Osteoblast (primary cell): ENCODE results near the gene C1orf174. TPM values are rescaled to one million over a fixed set of nuclear protein-coding genes. Genes with fewer than 3 reads are reported as not detected.

ENCODE experiments used
- DNase-seq: peaks from one replicate; pipeline ENCODE4 v3.0.0; 2011; ENCODE audit warnings: low spot score, mixed read lengths; ENCODE audit not compliant: insufficient read length; ENCODE audit errors: missing footprints
- H2AFZ ChIP-seq: 2 replicates; pipeline ENCODE4 v1.6.0; 2011; ENCODE audit warnings: mild to moderate bottlenecking, low read length
- H3K27ac ChIP-seq: 2 replicates; pipeline ENCODE4 v1.5.1; 2011; ENCODE audit warnings: mild to moderate bottlenecking, low read depth, low read length, moderate library complexity
- H3K27me3 ChIP-seq: 2 replicates; pipeline ENCODE4 v1.6.0; 2012; ENCODE audit warnings: mild to moderate bottlenecking, control low read depth, inconsistent platforms, low read length, moderate library complexity; ENCODE audit not compliant: insufficient read depth
- H3K36me3 ChIP-seq: 2 replicates; pipeline ENCODE4 v1.5.1; 2011; ENCODE audit warnings: mild to moderate bottlenecking, low read length, control low read depth, moderate library complexity; ENCODE audit not compliant: insufficient read depth
- H3K4me1 ChIP-seq: 2 replicates; pipeline ENCODE4 v1.5.1; 2011; ENCODE audit warnings: mild to moderate bottlenecking, low read length, control low read depth, moderate library complexity; ENCODE audit not compliant: insufficient read depth
- H3K4me2 ChIP-seq: 2 replicates; pipeline ENCODE4 v1.6.0; 2011; ENCODE audit warnings: mild to moderate bottlenecking, low read length; ENCODE audit not compliant: insufficient read depth
- H3K4me3 ChIP-seq: fragments of 200-600 bp; sonication (generic); 3 replicates; pipeline ENCODE4 v1.5.1; 2012; ENCODE audit warnings: mild to moderate bottlenecking, low read length, inconsistent platforms; ENCODE audit not compliant: insufficient read depth
- H3K79me2 ChIP-seq: 2 replicates; pipeline ENCODE4 v1.6.0; 2012; ENCODE audit warnings: mild to moderate bottlenecking, low read length, control low read depth, inconsistent platforms; ENCODE audit not compliant: insufficient read depth
- H3K9me3 ChIP-seq: 2 replicates; pipeline ENCODE4 v1.5.1; 2011; ENCODE audit warnings: low read depth, low read length, control low read depth
- H4K20me1 ChIP-seq: 2 replicates; pipeline ENCODE4 v1.6.0; 2012; ENCODE audit warnings: mild to moderate bottlenecking, low read length, control low read depth; ENCODE audit not compliant: insufficient read depth
- total RNA-seq: library from RNA; depleted of rRNA; stranded (reverse); fragments of >200 nt; gene quantifications from 2 replicates; pipeline ENCODE4 v1.2.3, GENCODE V29; 2012
- TF ChIP-seq, protein P1 (sequence below): IDR thresholded peaks from 2 replicates; pipeline ENCODE4 v1.5.1; 2011; ENCODE audit warnings: mild to moderate bottlenecking, low read depth, low read length, moderate library complexity; ENCODE audit errors: extremely low read depth

C1orf174 gene
- total RNA-seq, 1 donor: 29.3 TPM

DNA sequence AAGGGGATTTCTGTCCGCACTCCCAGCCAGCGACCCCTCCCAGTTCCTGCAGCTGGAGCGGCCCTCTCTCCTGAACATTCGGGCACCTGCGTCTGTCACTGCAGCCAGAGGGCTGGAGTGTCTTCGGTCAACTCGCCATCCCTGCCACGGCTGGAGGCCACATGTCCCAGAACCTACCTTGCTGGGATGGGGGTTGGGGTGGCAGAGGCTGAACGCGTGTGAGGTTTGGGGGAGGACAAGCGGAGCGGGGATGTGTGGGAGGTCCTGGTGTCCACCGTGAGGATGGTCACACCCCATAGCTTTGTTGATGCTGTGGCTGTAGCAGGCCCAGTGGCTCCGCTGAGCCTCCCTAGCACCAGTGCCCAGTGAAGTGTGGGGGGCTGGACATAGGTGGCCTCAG, 14.8 kb upstream of the C1orf174 start:
- Histone ChIP-seq H3K4me2 (no peak overlapping the region), H3K79me2 (no peaks in the 10 kb centered on the region), H3K4me3 (no peak overlapping the region), H4K20me1 (no peaks in the 10 kb centered on the region), H3K36me3 (no peaks in the 10 kb centered on the region), H3K27me3 (no peaks in the 10 kb centered on the region), H2AFZ (no peak overlapping the region), H3K4me1 (no peaks in the 10 kb centered on the region), H3K9me3 (no peaks in the 10 kb centered on the region), H3K27ac (no peak overlapping the region)
- TF ChIP-seq, protein P1, sequence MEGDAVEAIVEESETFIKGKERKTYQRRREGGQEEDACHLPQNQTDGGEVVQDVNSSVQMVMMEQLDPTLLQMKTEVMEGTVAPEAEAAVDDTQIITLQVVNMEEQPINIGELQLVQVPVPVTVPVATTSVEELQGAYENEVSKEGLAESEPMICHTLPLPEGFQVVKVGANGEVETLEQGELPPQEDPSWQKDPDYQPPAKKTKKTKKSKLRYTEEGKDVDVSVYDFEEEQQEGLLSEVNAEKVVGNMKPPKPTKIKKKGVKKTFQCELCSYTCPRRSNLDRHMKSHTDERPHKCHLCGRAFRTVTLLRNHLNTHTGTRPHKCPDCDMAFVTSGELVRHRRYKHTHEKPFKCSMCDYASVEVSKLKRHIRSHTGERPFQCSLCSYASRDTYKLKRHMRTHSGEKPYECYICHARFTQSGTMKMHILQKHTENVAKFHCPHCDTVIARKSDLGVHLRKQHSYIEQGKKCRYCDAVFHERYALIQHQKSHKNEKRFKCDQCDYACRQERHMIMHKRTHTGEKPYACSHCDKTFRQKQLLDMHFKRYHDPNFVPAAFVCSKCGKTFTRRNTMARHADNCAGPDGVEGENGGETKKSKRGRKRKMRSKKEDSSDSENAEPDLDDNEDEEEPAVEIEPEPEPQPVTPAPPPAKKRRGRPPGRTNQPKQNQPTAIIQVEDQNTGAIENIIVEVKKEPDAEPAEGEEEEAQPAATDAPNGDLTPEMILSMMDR: no peak
- DNase-seq: peak; percentile 31

DNA sequence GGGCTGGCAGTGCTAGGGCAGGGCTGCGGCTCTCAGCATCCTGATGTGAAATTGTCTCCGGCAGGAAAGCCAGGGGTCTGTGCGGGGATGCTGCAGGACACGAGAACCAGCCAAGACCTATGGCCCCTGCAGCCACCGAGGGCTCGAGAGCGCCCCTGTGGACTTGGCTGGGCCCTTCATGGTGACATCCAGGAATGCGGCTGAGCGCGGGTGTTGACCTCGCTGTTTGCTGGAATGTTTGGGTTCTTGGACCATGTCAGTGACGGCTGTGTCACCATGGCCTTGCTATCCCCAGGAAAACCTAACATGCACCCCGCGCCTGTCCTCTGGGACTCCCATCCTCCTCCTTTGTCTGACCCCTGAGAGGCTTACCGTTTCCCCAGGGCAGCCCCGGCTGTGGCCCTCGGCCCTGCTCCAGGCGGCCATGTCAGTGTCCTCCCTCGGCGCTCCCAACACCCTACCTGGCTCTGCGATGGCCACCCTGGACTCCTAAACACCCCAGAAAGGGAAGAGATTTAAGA, 14.3 kb upstream of the C1orf174 start:
- TF ChIP-seq, protein P1: no peak
- Histone ChIP-seq H3K4me2 (no peak overlapping the region), H3K27ac (no peak overlapping the region)

DNA sequence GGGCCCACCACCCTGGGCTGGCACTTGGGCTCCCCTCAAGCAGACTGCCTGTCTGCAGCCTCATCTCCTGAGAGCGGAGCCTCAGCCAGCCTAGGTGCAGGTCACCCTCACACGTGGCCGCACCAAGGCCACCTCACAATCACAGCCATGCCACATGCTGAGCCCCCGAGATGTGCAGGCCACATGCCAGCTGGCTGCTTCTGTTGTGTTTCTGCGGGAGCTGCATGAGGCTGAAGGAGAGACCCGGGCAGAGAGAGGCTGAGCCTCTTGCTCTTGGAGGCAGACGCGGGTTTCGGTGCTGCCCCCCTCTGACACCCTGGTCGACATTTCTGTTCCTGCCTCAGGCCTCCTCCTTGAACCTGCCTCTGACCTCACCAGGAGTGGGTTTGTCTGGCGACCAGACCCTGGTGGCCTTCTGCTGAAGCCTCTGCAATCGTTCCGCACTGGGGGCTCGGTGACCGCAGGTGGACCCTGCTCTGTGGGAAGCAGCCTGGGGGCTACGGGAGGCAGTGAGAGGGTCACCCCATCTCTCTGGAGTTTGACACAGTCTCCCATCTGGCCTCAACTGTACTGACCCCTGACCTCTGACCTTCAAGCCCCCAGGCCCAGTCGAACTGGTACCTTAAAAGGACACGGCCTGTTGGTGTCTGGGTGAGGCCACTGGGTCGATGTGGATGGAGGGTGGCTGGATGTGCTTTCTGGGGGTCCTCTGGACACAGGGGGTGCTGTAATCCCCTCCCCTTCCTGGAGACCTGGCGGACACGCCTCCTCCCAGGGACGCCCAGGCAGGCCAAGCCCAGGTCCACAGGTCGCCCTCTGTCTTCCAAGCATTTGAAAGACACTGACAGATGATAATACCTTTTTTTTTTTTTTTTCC, 13.0 kb upstream of the C1orf174 start:
- no peaks in the 10 kb centered on the region for H3K27me3 ChIP-seq
- H3K9me3 ChIP-seq: no peaks in the 10 kb centered on the region
- DNase-seq: peak; percentile 70
- no peak overlapping the region for H3K4me3 ChIP-seq
- TF ChIP-seq, protein P1: no peak
- no peak overlapping the region for H3K27ac ChIP-seq
- H3K79me2 ChIP-seq: no peaks in the 10 kb centered on the region
- H4K20me1 ChIP-seq: no peaks in the 10 kb centered on the region
- H3K4me2 ChIP-seq: no peak overlapping the region
- no peak overlapping the region for H2AFZ ChIP-seq
- H3K4me1 ChIP-seq: no peaks in the 10 kb centered on the region
- no peaks in the 10 kb centered on the region for H3K36me3 ChIP-seq

More for the DNA sequence above, 14.3 kb upstream of the C1orf174 start:
- H3K27me3 ChIP-seq: no peaks in the 10 kb centered on the region
- no peaks in the 10 kb centered on the region for H4K20me1 ChIP-seq
- no peaks in the 10 kb centered on the region for H3K9me3 ChIP-seq
- H3K79me2 ChIP-seq: no peaks in the 10 kb centered on the region
- no peak overlapping the region for H2AFZ ChIP-seq
- peak; percentile 58 for DNase-seq
- H3K36me3 ChIP-seq: no peaks in the 10 kb centered on the region
- H3K4me3 ChIP-seq: no peak overlapping the region
- H3K4me1 ChIP-seq: no peaks in the 10 kb centered on the region
